Glutamatergic neuron (in vitro differentiated cells): ENCODE measurements around the gene AKR1D1. TPM values are rescaled to one million over a fixed set of nuclear protein-coding genes. Genes with fewer than 3 reads are reported as not detected.

Source experiments
- DNase-seq: peaks from one replicate; pipeline ENCODE4 v3.0.0; 2022
- H3K27ac Mint-ChIP-seq: one replicate; pipeline ENCODE4 v1.8.0; 2020; ENCODE audit warnings: mild to moderate bottlenecking, mixed read lengths, inconsistent platforms; ENCODE audit not compliant: unreplicated experiment
- H3K27me3 Mint-ChIP-seq: one replicate; pipeline ENCODE4 v1.8.0; 2020; ENCODE audit warnings: mild to moderate bottlenecking, moderate library complexity, mixed read lengths, inconsistent platforms; ENCODE audit not compliant: unreplicated experiment
- H3K36me3 Mint-ChIP-seq: one replicate; pipeline ENCODE4 v1.8.0; 2020; ENCODE audit warnings: mild to moderate bottlenecking, mixed read lengths, inconsistent platforms; ENCODE audit not compliant: unreplicated experiment
- H3K4me1 Mint-ChIP-seq: one replicate; pipeline ENCODE4 v1.8.0; 2020; ENCODE audit warnings: mild to moderate bottlenecking, low read depth, mixed read lengths, inconsistent platforms; ENCODE audit not compliant: unreplicated experiment
- H3K4me3 Mint-ChIP-seq: one replicate; pipeline ENCODE4 v1.8.0; 2020; ENCODE audit warnings: mild to moderate bottlenecking, mixed read lengths, inconsistent platforms; ENCODE audit not compliant: unreplicated experiment
- H3K9me3 Mint-ChIP-seq: one replicate; pipeline ENCODE4 v1.8.0; 2020; ENCODE audit warnings: mild to moderate bottlenecking, moderate library complexity, mixed read lengths, inconsistent platforms; ENCODE audit not compliant: unreplicated experiment
- CTCF ChIP-seq: fragments of 200-600 bp; sonication (generic); IDR thresholded peaks from one replicate; pipeline ENCODE4 v1.5.0; 2021; ENCODE audit not compliant: partially characterized antibody, unreplicated experiment
- total RNA-seq: library from RNA; stranded (reverse); fragmentation: NEBNext Ultra II Directional; extraction: Animal tissue kit (Norgen Biotek cat#: 25700); gene quantifications from one replicate; pipeline ENCODE4 v1.2.1, GENCODE V29; 2021; ENCODE audit not compliant: unreplicated experiment

The AKR1D1 gene
- total RNA-seq, 1 donor from 2014 or later = not detected

DNA sequence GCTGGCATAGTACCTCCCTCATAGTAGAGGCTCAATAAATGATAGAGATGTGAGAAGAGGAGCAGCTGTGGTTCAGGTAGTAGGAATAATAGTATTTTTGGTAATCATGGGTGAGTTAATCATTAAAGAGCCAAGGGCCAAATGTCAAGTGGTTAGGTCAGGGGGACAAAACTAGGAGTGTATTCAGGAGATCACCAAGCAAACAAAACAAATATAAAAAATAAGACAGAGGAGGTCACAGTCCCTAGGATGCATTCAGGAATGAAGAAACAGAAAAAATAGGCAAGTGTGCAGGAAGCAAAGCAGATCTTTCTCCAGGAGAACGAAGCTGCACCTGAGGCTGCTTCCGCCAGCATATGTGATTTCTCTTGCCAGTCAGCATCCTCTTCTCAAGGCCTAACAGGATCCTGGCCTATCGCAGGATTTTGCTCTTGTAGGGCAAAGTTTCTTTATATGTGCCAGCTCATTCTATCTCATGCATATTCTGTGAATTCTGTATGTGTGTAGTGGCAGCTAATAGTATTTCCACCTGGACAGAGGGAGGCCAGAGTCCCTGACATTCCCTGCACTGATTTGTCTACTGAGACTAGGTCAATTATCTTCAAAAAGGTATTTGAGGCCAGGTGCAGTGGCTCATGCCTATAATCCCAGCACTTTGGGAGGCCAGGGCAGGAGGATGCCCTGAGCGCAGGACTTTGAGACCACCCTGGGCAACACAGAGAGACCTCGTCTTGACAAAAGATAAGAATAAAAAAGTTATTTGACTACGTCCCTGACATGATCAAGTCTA is 82.7 kb downstream of the AKR1D1 start:
- H3K4me3 Mint-ChIP-seq = no peak overlapping the region
- peaks cover 1% of the 10 kb centered on the region for H3K4me1 Mint-ChIP-seq
- no peak overlapping the region for H3K27ac Mint-ChIP-seq
- peaks cover 4% of the 10 kb centered on the region for H3K36me3 Mint-ChIP-seq
- H3K9me3 Mint-ChIP-seq = peaks cover 2% of the 10 kb centered on the region
- no peak for TF ChIP-seq CTCF
- no peak for DNase-seq
- H3K27me3 Mint-ChIP-seq = no peaks in the 10 kb centered on the region

- no peak overlapping the region for H3K27ac Mint-ChIP-seq
- no peaks in the 10 kb centered on the region for H3K27me3 Mint-ChIP-seq
- peaks cover 1% of the 10 kb centered on the region for H3K4me1 Mint-ChIP-seq
- peaks cover 4% of the 10 kb centered on the region for H3K9me3 Mint-ChIP-seq
- peaks cover 16% of the 10 kb centered on the region for H3K36me3 Mint-ChIP-seq
- no peak for TF ChIP-seq CTCF
- peak; percentile 78 for DNase-seq
- no peak overlapping the region for H3K4me3 Mint-ChIP-seq
Measured at GRCh38 chr7:138161600-138162081, 85.4 kb downstream of the AKR1D1 start.

GRCh38 chr7:138162236-138162635 is 86.0 kb downstream of the AKR1D1 start:
- Mint-ChIP-seq H3K4me3 (no peak overlapping the region), H3K9me3 (peaks cover 4% of the 10 kb centered on the region), H3K36me3 (peaks cover 16% of the 10 kb centered on the region), H3K27me3 (no peaks in the 10 kb centered on the region), H3K4me1 (peaks cover 3% of the 10 kb centered on the region), H3K27ac (no peak overlapping the region)
- no peak for DNase-seq
- TF ChIP-seq CTCF = no peak

DNA sequence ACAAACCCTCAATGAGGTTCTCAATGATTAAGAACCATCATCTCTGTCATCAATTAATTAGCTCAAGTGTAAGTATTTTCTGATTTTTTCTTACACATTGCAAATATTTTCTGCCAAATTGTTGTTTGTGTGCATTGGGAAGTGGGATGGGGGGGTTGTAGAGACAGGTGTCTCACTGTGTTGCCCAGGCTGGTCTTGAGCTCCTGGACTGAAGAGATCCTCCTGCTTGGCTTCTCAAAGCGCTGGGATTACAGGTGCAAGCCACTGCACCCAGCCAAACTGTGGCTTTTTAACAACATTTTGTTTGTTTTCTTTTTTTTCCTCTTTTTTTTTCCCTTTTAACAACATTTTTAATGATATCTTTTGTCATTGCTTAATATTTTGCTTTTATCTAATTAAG is 87.5 kb downstream of the AKR1D1 start:
- DNase-seq = no peak
- Mint-ChIP-seq H3K9me3 (peaks cover 4% of the 10 kb centered on the region), H3K4me3 (no peak overlapping the region), H3K4me1 (peaks cover 4% of the 10 kb centered on the region), H3K36me3 (peaks cover 16% of the 10 kb centered on the region), H3K27ac (peak overlapping the region; percentile 31), H3K27me3 (no peaks in the 10 kb centered on the region)
- TF ChIP-seq CTCF = no peak

DNA sequence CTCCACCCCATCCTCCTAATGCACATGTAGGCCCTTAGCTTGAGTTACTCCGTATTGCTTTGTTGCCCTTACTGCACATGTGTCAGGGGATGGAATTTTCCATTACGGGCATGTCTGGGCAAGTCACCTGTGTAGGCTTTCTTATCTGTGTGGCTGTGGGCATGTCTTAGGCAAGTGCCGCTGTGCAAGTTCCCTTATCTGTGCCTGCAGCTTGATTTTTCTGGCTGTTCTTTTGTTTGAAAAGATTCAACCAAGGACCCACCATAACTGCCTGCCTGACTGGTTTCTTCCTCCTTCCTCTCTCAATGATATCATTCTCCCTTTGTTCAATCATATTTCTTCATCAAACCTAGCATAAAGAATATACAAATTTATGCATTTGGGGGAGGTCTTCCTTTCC is 88.5 kb downstream of the AKR1D1 start:
- Mint-ChIP-seq H3K27me3 (no peaks in the 10 kb centered on the region), H3K4me3 (no peak overlapping the region), H3K36me3 (peaks cover 16% of the 10 kb centered on the region), H3K9me3 (peaks cover 4% of the 10 kb centered on the region), H3K4me1 (peaks cover 13% of the 10 kb centered on the region), H3K27ac (peak overlapping the region; percentile 43)
- no peak for TF ChIP-seq CTCF
- no peak for DNase-seq
